D721Med (cell line): ENCODE measurements around the gene RAB3GAP2.
A peak's percentile ranks its signal among the peaks of the same experiment; 100 is the strongest.
"Not testable (repeated sequence)": the region's sequence is repeated elsewhere in the genome, so short reads cannot be mapped to it uniquely, and the experiment has no call there.

Experiments
- DNase-seq: peaks from one replicate; pipeline ENCODE4 v3.0.0; 2011; ENCODE audit warnings: low spot score; ENCODE audit not compliant: insufficient read length
- FAIRE-seq: peaks from 2 replicates; lab custom pipeline; 2011; peaks lifted over from hg19 to GRCh38; lab: Jason Lieb, UNC
- TF ChIP-seq, protein P1 (sequence below): IDR thresholded peaks from 2 replicates; pipeline ENCODE4 v1.5.1; 2012; ENCODE audit warnings: mild to moderate bottlenecking, control low read depth; ENCODE audit not compliant: insufficient read depth; ENCODE audit errors: missing control alignments

The RAB3GAP2 gene

DNA sequence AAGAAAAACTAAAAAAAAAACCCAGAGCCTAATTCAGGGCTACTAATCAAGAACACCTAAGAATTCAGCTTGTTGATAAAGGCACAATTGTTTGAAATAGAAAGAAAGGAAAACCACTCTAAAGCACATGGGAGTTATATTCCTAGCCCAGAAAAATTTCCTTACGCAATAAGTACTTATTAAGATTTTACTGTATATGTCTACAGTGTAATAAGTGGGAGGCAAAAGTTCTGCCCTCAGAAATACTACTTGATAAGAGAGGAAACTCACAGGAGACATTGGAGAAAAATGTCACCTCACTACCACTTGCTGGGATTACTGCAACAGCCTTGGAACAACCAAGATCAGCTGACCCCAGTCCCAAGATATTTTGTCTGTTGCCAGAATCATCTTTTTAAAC, 112.2 kb downstream of the RAB3GAP2 start:
- no peak for DNase-seq
- no peak for FAIRE-seq
- TF ChIP-seq, protein P1, sequence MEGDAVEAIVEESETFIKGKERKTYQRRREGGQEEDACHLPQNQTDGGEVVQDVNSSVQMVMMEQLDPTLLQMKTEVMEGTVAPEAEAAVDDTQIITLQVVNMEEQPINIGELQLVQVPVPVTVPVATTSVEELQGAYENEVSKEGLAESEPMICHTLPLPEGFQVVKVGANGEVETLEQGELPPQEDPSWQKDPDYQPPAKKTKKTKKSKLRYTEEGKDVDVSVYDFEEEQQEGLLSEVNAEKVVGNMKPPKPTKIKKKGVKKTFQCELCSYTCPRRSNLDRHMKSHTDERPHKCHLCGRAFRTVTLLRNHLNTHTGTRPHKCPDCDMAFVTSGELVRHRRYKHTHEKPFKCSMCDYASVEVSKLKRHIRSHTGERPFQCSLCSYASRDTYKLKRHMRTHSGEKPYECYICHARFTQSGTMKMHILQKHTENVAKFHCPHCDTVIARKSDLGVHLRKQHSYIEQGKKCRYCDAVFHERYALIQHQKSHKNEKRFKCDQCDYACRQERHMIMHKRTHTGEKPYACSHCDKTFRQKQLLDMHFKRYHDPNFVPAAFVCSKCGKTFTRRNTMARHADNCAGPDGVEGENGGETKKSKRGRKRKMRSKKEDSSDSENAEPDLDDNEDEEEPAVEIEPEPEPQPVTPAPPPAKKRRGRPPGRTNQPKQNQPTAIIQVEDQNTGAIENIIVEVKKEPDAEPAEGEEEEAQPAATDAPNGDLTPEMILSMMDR = no peak

DNA sequence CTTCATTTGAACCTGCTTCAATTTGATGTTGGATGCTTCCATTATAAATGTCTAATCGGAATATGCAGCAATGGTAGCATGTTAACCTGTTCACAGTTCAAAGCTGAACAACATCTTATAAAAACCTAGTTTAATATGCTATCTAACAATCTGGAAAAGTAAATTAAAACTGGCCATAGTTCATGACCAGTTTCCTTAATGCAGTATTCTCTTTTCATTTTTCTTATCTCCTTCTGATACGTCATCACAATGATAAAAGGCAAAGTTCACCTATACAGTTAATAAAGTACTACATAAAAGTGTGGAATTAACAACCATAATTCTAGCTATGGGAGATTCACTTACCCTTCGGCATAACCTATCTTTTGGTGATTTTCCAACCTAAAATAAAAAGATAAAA, 113.2 kb downstream of the RAB3GAP2 start:
- TF ChIP-seq, protein P1 = no peak
- DNase-seq (no peak), FAIRE-seq (peak; percentile 44)

DNA sequence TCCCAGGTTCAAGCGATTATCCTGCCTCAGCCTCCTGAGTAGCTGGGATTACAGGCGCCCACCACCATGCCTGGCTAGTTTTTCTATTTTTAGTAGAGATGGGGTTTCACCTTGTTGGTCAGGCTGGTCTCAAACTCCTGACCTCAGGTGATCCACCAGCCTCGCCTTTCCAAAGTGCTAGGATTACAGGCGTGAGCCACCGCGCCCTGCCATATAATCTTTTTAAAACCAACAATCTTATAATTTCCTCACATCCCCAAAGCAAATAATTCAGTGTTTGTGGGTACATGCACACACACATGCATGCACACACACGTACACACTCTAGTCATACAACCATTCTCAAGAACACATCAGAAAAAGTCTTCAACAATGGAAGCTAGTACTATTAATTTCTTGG, 113.7 kb downstream of the RAB3GAP2 start:
- FAIRE-seq, DNase-seq: not testable (repeated sequence)

DNA sequence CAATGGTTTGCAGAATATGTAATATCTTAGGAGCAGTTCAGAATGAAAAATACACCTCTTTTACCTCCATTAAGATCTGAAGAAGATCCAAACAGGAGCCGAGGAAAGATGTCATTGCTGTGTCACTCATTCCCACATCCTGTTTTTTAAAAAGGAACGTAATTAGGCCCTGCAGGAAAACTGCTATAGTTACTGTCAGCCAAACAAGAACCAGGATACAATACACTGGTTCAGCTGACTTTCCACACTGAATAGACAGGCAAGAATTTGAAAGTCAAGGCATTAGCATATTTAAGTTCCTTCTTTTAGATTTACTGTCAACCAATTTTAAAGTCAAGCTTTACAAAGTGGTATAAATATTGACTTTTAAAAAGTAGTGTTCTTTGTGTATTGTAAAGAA, 114.5 kb downstream of the RAB3GAP2 start:
- TF ChIP-seq, protein P1 = no peak
- FAIRE-seq = no peak
- DNase-seq = no peak

DNA sequence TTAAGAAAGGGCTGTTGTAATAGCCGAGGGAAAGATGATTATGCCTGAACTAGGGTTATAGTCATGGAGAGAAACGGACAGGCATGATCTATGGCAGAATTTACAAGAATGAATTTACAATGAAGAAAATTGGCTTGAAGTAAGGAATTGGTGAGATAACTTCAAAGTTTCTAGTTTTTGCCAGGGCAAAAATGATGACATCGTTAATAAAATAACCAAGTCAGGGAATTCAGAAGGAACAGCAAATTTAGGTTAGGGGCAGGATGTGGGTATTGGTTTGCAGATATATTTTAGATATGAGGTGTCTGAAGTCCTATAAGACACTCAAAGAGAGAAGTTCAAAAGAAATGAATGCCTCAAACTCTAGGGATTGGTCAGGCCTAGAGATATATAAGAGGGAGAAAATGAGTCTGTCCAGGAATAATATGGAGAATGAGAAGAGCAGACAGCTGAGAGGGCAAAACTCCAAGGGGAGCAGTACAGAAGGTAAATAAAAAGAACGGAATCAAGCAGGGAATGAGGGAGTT, 115.6 kb downstream of the RAB3GAP2 start:
- DNase-seq (no peak), FAIRE-seq (no peak)
- TF ChIP-seq, protein P1 = no peak

DNA sequence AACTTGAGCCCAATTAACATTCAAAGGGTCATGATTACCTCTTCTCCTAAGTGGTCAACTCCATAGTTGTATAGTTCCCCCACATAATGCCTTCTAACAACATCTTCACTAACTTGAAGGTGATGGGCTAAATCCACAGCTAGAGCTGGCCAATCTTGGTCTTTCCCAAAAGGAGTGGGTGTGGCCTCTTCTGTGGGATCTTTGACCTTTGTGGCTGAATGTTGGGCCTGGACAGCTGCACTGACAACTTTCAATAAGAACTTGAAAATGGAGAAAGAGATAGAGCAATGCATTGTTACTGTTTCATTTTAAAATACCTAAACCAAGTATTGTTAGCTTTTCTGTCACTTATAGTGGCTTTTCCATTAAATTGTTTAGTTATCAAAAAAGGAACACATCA, 119.1 kb downstream of the RAB3GAP2 start:
- TF ChIP-seq, protein P1 = no peak
- no peak for FAIRE-seq

DNA sequence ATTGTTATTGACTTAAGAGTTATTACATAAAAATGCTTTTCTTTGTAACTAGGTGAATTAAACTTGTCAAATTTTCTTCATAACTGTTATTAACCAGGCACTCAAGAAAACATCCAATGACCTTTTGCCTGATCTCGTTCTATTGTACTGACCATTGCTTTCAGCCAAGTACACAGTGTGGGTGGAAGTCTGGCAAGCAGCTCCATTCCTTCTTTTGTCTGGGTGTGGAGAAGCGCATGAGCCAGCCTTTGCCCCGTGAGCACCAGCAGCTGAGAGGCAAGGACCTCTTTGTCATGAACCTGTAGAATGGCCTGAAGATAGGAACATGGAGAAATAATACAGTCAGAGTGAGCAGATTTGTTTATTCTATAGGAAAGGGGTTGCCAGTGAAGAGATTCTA, 120.8 kb downstream of the RAB3GAP2 start:
- FAIRE-seq (peak; percentile 56), DNase-seq (no peak)
- TF ChIP-seq, protein P1 = no peak

More for the DNA sequence above, 119.1 kb downstream of the RAB3GAP2 start:
- no peak for DNase-seq

DNA sequence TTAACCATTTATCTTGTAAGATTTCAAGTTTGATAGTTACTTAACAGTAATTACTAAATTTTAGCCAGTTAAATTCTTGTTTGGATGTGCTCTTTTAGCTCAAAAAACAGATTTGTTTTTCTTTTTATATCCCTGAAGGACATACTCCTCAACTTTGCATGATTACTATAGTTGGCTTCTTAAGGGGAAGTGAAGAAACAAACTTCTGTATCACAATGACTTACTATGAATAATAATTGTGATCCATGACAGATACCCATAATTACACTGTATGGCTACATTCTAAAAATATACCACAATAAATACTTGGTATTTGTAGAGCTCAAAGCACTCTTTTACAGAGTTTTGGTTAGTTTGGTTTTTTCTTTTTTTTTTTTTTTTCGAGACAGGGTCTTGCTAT, 122.5 kb downstream of the RAB3GAP2 start:
- TF ChIP-seq, protein P1 = no peak
- DNase-seq = no peak
- no peak for FAIRE-seq
